Small intestine (tissue), 7 donors: ENCODE data around the gene CYP2B6. TPM values are rescaled to one million over a fixed set of nuclear protein-coding genes. Genes with fewer than 3 reads are reported as not detected.
"Not testable (repeated sequence)": the region's sequence is repeated elsewhere in the genome, so short reads cannot be mapped to it uniquely, and the experiment has no call there.

Source experiments
- DNase-seq, 2 donors: peaks; one replicate each; pipeline versions ENCODE4 v3.0.0 to v3.0.0-alpha.2; 2013
- FAIRE-seq: peaks from 2 replicates; lab custom pipeline; 2012; peaks lifted over from hg19 to GRCh38; lab: Jason Lieb, UNC
- H3K27ac ChIP-seq, 3 donors: one replicate each; pipeline ENCODE4 v1.5.1; 2013; ENCODE audit warnings: low read length in 2 of 3, mild to moderate bottlenecking in 2 of 3, control low read depth in 1 of 3, inconsistent platforms in 1 of 3, low read depth in 1 of 3, moderate library complexity in 1 of 3
- H3K27me3 ChIP-seq, 3 donors: one replicate each; pipeline ENCODE4 v1.6.1; 2013; ENCODE audit warnings: low read length in 3 of 3, inconsistent platforms in 1 of 3; ENCODE audit not compliant: control insufficient read depth in 3 of 3, insufficient read depth in 3 of 3
- H3K36me3 ChIP-seq, 3 donors: one replicate each; pipeline ENCODE4 v1.6.1; 2013; ENCODE audit warnings: low read length in 3 of 3, inconsistent platforms in 1 of 3, low read depth in 1 of 3, mild to moderate bottlenecking in 1 of 3, moderate library complexity in 1 of 3; ENCODE audit not compliant: control insufficient read depth in 3 of 3, insufficient read depth in 2 of 3
- H3K4me1 ChIP-seq, 3 donors: one replicate each; pipeline ENCODE4 v1.6.1; 2013; ENCODE audit warnings: low read length in 2 of 3, inconsistent platforms in 1 of 3, low read depth in 1 of 3, mild to moderate bottlenecking in 1 of 3, moderate library complexity in 1 of 3; ENCODE audit not compliant: control insufficient read depth in 3 of 3, insufficient read depth in 2 of 3
- H3K4me3 ChIP-seq, 3 donors: one replicate each; pipeline ENCODE4 v1.5.1; 2013; ENCODE audit warnings: low read length in 3 of 3, control low read depth in 1 of 3, inconsistent platforms in 1 of 3, low read depth in 1 of 3, mild to moderate bottlenecking in 1 of 3, moderate library complexity in 1 of 3
- H3K9me3 ChIP-seq, 2 donors: one replicate each; pipeline ENCODE4 v1.6.1; 2013; ENCODE audit warnings: low read depth in 1 of 2, low read length in 1 of 2; ENCODE audit not compliant: control insufficient read depth in 2 of 2, insufficient read depth in 1 of 2
- WGBS, 3 donors: extraction: QIAGEN DNeasy Blood & Tissue Kit; methylation state at CpG; one replicate each; pipeline ENCODE4 v1.1.7; 2013; 5-methylcytosine and 5-hydroxymethylcytosine counted together
- polyA plus RNA-seq, 4 donors: library from polyadenylated mRNA; stranded (reverse) in 3 of 4; unstranded in 1 of 4; fragments of 200-250 nt in 3 of 4; fragments of 120-200 nt in 1 of 4; gene quantifications; one replicate each; pipeline versions ENCODE4 v1.2.1 to v1.2.3, GENCODE V29; 2013
- donor health status: healthy with polysubstance abuse.
- donor health status: control.
- donor health status: control.
- donor health status: Bipolar disorder and iron deficiency.
- donor health status: healthy.

CYP2B6 gene
- polyA plus RNA-seq, 4 donors: 3.8 to 9.7 (median 6.5) TPM

DNA sequence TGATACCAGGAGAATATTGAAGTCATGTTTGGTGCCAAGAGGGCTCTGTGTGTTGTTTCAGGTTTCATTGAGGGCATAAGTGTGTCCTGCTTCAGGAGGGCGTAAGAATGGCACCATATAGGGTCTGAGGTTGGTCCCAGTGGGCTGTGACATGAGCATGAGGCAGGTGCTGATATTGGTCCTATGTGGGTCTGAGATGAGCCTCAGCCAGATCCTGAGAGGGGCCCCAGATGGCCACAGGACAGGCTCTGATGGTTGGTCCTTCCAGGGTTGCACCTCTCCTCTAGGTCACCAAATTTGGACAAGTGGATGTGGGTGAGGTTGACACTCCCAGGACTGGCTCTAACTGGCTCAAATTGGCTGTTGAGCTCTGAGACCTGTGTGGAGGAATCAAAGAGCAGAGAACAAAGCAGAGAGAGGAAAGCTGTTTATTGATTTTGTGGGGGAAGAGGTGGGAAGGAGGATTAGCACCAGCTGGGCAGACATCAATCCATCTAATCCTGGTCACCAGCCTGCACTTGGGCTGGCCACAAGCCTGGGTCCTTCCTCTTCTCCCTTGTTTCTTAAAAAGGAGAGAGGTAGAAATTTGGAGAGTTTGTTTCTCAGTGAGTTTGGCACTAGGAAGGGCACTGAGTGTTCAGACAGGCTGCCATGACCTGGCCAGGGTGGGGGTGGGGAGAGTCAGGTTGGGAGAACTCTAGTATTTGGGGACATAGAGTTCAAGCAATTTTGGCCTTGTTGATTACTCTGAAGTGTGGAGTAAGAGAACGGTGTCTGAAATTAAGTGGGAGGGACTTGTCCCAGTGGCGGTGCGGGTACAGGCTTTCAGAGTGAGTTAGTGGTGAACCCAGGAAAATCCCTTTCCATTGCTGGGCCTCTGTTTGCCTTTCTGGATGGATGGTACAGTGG is 38.7 kb downstream of the CYP2B6 start:
- WGBS, 3 donors: 65 to 88% (median 88%) methylated on average over 4 of the region's 4 CpGs

DNA sequence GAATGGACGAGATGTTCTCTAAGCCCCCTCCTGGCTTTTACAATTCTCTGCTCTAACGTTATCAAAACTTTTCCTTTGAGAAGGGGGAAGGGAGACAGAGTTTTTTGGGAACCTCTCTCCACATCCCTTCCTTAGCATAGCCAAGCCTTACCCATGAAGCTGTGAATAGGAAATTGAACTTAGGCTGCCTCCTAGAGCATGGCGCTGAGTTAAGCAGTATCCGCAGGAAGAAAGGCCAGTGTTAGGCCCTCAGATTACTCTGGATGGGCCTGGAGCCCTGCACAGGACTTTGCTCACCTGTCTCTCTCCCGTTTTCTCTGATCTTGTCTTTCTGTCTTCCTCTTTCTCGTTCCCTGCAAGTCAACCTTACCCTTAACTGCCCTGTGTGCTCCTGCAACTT is 39.6 kb downstream of the CYP2B6 start:
- H3K27me3 ChIP-seq: peaks cover 3 to 14% (median 4%) of the 10 kb centered on the region in 3 donors
- peaks cover 0 to 4% (median 0%) of the 10 kb centered on the region in 3 donors for H3K4me1 ChIP-seq
- 54 to 72% (median 56%) methylated on average over 6 of the region's 6 CpGs for WGBS, 3 donors
- no peak overlapping the region for H3K4me3 ChIP-seq
- no peak for FAIRE-seq
- peak; percentile 7 for DNase-seq
- no peak overlapping the region for H3K27ac ChIP-seq
- no peaks in the 10 kb centered on the region for H3K36me3 ChIP-seq
- peaks cover 0 to 7% of the 10 kb centered on the region in 2 donors for H3K9me3 ChIP-seq

More for the DNA sequence above, 38.7 kb downstream of the CYP2B6 start:
- FAIRE-seq (no peak), DNase-seq (no peak)
- H3K4me3 ChIP-seq: no peak overlapping the region
- H3K9me3 ChIP-seq: peaks cover 0 to 7% of the 10 kb centered on the region in 2 donors
- H3K4me1 ChIP-seq: peaks cover 0 to 4% (median 0%) of the 10 kb centered on the region in 3 donors
- peaks cover 3 to 18% (median 4%) of the 10 kb centered on the region in 3 donors for H3K27me3 ChIP-seq
- H3K36me3 ChIP-seq: no peaks in the 10 kb centered on the region
- no peak overlapping the region for H3K27ac ChIP-seq

DNA sequence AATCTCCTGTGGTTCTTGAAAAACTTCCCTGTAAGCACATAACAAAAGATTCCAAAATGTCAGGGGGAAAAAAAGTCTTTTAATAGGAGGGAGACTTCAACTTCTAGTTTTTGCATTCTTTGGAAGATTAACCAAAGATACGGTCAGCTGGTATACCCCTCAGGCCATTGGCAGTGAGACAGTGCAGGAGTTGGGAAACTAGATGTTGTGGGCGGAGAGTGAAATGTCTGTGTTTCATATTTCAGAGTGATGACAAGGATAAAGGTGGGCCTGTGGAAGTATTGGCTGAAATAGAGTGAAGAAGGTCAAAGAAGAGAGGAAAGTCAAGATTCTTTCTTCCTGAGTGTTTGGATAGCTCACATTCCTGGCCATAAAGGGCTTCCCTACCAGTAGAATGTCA is 40.8 kb downstream of the CYP2B6 start:
- Histone ChIP-seq H3K4me1 (peaks cover 0 to 4% (median 0%) of the 10 kb centered on the region in 3 donors), H3K9me3 (peaks cover 0 to 7% of the 10 kb centered on the region in 2 donors), H3K4me3 (no peak overlapping the region), H3K27ac (no peak overlapping the region), H3K27me3 (peaks cover 0 to 4% (median 1%) of the 10 kb centered on the region in 3 donors), H3K36me3 (no peaks in the 10 kb centered on the region)
- no peak for DNase-seq
- WGBS, 3 donors: 11 to 89% (median 88%) methylated on average over 2 of the region's 2 CpGs
- no peak for FAIRE-seq

- not testable (repeated sequence) for H3K27ac ChIP-seq, FAIRE-seq, H3K9me3 ChIP-seq, H3K27me3 ChIP-seq, H3K4me3 ChIP-seq, H3K4me1 ChIP-seq, H3K36me3 ChIP-seq, DNase-seq
- 46 to 55% (median 48%) methylated on average over 7 of the region's 7 CpGs for WGBS, 3 donors
Observed at GRCh38 chr19:41033324-41033723, 42.2 kb downstream of the CYP2B6 start.

DNA sequence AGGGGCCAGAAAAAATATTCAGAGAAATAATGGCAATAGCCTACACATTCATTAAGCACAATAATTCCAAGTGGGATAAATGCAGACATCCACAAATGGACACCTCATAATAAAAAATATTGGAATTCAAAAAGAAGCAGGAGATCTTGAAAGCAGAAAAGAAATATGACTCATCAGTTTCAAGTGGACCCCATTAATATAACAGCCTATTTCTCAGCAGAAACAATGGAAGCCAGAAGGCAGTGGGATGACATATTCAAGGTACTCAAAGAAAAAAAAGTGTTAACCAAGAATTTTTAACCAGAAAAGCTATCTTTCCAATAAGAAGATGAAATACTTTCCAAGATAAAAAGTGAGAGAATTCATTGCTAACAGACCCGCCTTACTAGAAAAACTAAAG is 48.7 kb downstream of the CYP2B6 start:
- 97 to 100% (median 98%) methylated on average over 1 of the region's 1 CpG for WGBS, 3 donors
- Histone ChIP-seq H3K36me3 (no peaks in the 10 kb centered on the region), H3K27me3 (no peaks in the 10 kb centered on the region), H3K4me3 (no peak overlapping the region), H3K4me1 (no peaks in the 10 kb centered on the region), H3K9me3 (no peaks in the 10 kb centered on the region), H3K27ac (no peak overlapping the region)
- no peak for FAIRE-seq
- DNase-seq: no peak

GRCh38 chr19:41045095-41045494 is 54.0 kb downstream of the CYP2B6 start:
- DNase-seq, H3K4me3 ChIP-seq, FAIRE-seq, H3K27me3 ChIP-seq, H3K4me1 ChIP-seq, H3K9me3 ChIP-seq, H3K36me3 ChIP-seq, H3K27ac ChIP-seq: not testable (repeated sequence)
- 17 to 41% (median 21%) methylated on average over 1 of the region's 1 CpG for WGBS, 3 donors

GRCh38 chr19:41050426-41050825 is 59.3 kb downstream of the CYP2B6 start:
- H3K27ac ChIP-seq: no peak overlapping the region
- DNase-seq (no peak), FAIRE-seq (no peak)
- no peaks in the 10 kb centered on the region for H3K9me3 ChIP-seq
- H3K36me3 ChIP-seq: no peaks in the 10 kb centered on the region
- no peak overlapping the region for H3K4me3 ChIP-seq
- 82 to 87% (median 83%) methylated on average over 13 of the region's 13 CpGs for WGBS, 3 donors
- H3K27me3 ChIP-seq: peaks cover 0 to 4% (median 3%) of the 10 kb centered on the region in 3 donors
- no peaks in the 10 kb centered on the region for H3K4me1 ChIP-seq

DNA sequence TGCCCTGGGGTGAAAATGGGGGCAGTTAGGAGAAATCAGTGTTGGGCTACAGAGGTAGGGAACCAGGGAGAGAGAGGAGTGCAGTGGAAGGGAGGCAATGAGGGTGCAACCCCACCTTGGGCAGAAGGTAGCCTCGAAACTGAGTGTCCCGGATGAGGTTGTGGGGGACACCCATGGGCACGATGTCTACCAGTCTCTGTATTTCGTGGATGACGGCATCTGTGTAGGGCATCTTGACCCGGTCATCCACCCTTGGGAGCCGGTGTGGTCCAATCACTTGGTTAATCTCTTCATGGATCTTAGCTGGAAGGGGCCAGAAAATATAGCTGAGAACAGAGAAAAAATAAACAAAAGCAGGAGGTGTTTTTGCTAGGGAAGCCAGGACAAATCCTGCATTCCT is 61.1 kb downstream of the CYP2B6 start:
- not testable (repeated sequence) for H3K27ac ChIP-seq, H3K9me3 ChIP-seq, H3K36me3 ChIP-seq, DNase-seq, H3K4me1 ChIP-seq, H3K4me3 ChIP-seq, H3K27me3 ChIP-seq, FAIRE-seq
- 85 to 93% (median 86%) methylated on average over 7 of the region's 7 CpGs for WGBS, 3 donors
